Femur (tissue), 1 donor: Measurements from ENCODE around the gene NFIL3.
"Not testable (repeated sequence)": the region's sequence is repeated elsewhere in the genome, so short reads cannot be mapped to it uniquely, and the experiment has no call there.

Experiments
- DNase-seq: peaks from one replicate; pipeline ENCODE4 v3.0.0-alpha.2; 2017

NFIL3 gene

DNA sequence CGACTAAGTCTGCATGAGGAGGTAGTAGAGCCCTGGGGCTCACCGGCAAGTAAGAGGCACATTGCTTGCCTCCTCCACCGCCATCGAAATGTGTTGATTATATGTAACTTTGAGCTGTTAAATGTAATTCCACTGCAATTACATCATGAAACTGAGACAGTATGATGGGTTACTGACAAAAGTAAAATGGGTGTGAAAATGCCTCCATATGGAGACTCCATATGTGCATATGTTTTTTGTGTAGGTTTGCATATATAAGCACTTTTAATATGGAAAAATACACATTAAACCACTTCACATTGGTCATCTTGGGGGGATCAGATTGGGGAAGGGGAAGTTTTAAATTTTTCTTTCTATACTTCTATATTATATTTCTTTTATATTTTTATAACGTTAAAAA, 29.8 kb downstream of the NFIL3 start:
- DNase-seq, result no peak

DNA sequence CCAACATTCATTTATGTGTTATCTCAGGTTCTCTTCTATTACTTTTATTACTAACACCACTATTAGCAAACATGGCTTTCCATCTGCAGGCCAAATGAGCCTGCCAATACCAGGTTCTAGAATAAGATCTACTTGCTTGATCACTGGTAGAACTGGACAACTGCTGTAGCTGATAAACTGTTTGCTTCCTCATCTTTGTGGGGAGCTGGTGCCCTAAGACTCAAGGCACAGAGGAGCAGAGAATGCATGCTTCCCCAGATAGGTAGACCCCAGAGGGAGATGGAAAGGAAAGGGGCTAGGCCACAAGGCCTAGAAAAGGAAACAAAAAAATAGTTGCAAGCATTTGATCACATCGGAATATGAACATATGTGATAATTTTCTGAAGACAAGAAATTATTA, 31.2 kb downstream of the NFIL3 start:
- DNase-seq, result no peak

- no peak for DNase-seq
Measured at GRCh38 chr9:91391818-91392217, 31.8 kb downstream of the NFIL3 start.

- no peak for DNase-seq
Measured at GRCh38 chr9:91391412-91391811, 32.2 kb downstream of the NFIL3 start.

- DNase-seq, result not testable (repeated sequence)
Measured at GRCh38 chr9:91389686-91390085, 33.9 kb downstream of the NFIL3 start.

DNA sequence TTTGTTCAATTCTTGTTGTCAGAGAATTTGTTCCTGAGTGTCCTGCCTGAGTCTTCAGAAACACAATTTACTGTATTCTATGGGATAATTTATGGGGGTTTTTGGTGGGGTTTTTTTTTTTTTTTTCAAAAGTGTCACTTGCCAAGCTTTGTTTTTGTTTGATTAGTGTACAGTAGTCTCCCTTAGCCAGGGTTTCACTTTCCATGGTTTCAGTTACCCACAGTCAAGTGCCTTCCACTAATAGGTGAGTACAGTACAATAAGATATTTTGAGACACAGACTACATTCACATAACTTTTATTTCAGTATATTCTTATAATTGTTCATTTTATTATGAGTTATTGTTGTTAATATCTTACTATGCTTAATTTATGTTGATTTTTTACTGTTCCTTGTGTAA, 36.9 kb downstream of the NFIL3 start:
- no peak for DNase-seq

DNA sequence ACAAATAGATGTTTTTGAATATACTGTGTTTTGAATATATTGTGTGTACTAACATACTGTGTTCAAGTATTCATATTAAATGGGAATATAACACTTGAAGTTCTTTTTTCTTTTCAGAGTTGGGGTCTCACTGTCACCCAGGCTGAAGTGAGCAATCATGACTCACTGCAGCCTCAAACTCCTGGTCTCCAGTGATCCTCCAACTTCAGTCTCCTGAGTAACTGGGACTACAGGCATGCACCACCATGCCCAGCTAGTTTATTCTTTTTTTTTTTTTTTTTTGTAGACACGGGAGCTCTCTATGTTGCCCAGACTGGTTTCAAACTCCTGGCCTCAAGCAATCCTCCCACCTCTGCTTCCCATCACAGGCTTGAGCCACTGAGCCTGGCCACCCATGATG, 38.7 kb downstream of the NFIL3 start:
- DNase-seq, result no peak

DNA sequence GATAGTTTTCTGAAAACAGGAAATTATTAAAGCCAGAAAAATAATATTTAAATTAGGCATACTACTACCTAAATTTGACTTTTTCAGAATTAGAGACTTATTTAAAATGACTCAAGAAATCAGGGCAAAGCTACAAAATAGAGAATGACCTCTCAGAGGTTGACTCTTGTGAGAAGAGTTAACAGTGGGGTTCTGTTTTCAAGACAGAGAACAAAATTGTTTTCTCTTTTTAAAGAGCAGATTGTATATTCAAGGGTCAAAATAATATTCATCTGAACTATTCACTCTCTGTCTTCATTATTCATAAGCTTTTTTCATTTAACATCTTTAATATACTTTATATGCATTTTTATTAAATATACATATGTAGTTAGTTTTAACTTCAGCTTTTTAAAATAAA, 40.1 kb downstream of the NFIL3 start:
- DNase-seq, result no peak

DNA sequence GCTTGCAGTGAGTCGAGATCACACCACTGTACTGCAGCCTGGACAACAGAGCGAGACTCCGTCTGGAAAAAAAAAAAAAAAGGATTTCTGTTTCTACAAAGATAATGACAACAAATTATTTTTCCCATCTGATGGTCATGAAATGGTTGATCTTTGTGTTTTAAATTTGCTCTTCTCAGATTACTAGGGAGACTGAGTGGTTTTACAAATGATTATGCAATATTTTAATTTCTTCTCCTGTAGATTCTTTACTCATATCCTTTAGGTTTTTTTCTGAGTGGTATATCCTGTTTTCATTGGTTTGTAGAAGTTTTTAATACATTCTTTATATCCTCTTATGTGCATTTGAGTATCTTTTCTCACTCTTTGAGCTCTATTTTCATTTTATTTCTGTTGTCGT, 41.3 kb downstream of the NFIL3 start:
- DNase-seq, result no peak

GRCh38 chr9:91379426-91379825, 44.2 kb downstream of the NFIL3 start:
- no peak for DNase-seq

- DNase-seq, result no peak
Measured at GRCh38 chr9:91378695-91379127, 44.9 kb downstream of the NFIL3 start.

- DNase-seq, result not testable (repeated sequence)
Measured at GRCh38 chr9:91378054-91378453, 45.6 kb downstream of the NFIL3 start.

DNA sequence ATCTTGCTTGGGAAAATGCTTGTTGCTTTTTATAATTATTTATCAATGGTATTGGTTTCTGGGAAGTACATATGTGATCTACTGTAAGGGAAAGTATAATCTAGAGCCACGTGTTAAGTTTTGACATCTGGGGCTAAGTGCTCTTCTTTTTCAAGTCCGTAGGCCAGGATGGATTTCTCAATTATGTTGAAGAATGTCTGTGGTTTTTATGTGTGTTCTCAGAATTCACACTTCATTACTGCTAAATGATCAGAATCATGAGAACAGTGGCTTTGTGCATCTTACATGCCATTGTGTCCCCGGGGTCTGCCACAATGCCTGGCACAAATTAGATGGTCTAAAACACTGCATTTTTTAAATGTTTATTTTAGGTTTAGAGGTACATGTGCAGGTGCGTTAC, 47.4 kb downstream of the NFIL3 start:
- no peak for DNase-seq

- DNase-seq, result no peak
Measured at GRCh38 chr9:91374939-91375338, 48.7 kb downstream of the NFIL3 start.

DNA sequence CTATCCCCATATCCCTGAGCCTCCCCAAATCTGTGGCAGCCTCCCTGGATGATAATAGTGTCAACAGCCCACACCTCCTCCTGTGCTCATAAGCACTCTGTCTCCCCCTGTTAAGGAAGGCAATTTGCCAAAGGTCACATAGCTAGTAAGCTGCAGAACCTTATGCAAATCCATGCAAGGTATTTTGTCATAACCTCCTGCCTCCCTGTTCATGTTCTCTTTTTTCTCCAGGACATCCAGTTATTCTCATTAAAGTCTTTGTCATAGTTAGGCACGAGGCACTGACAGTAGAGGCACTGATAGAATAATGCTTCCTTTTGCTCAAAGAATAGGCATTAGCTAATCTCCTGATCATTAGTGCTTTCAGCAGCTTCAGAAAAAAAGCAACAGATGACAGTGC, 51.7 kb downstream of the NFIL3 start:
- no peak for DNase-seq

GRCh38 chr9:91370006-91370405, 53.6 kb downstream of the NFIL3 start:
- not testable (repeated sequence) for DNase-seq

DNA sequence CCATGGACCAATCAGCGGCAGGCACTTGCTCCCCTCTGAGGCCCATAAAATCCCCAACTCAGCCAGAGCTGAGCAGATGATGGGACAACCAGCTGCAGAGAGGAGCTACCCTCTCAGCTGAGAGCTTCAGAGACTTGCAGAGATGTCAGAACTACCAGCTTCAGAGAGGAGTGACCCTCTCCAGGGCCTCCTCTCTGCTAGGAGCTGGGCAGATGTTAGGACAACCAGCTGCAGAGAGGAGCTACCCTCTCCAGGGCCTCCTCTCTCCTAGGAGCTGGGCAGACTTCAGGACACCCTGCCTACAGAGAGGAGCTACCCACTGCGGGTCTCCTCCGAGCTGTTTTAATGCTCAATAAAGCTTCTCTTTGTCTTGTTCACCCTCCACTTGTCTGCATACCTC, 58.9 kb downstream of the NFIL3 start:
- DNase-seq, result no peak

DNA sequence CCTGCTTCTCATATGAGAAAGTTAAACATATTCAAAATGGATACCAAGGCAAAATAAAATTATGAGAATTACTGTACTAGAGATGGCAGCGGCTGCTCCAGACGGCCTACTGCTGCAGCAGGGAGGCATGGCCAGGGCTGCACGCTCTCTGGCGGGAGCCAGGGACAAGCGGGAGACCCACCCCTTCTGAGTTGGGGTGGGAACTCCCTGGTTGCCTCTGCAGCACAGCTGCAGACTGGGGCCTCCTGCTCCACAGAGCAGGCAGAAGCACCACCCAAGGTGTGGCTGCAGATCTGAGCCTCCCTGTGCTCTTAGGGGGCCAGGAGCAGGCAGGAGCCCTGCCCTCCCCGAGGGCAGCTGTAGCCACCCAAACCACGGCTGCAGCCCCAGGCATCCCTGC, 59.6 kb downstream of the NFIL3 start:
- no peak for DNase-seq

- DNase-seq, result no peak
Measured at GRCh38 chr9:91362051-91362611, 61.5 kb downstream of the NFIL3 start.

- peak; percentile 90 for DNase-seq
Measured at GRCh38 chr9:91361291-91362050, 62.2 kb downstream of the NFIL3 start, which contains the start of gene AUH. AUH (minus strand) TSS chr9:91361918; CDS start chr9:91361889, 29 bp downstream.

DNA sequence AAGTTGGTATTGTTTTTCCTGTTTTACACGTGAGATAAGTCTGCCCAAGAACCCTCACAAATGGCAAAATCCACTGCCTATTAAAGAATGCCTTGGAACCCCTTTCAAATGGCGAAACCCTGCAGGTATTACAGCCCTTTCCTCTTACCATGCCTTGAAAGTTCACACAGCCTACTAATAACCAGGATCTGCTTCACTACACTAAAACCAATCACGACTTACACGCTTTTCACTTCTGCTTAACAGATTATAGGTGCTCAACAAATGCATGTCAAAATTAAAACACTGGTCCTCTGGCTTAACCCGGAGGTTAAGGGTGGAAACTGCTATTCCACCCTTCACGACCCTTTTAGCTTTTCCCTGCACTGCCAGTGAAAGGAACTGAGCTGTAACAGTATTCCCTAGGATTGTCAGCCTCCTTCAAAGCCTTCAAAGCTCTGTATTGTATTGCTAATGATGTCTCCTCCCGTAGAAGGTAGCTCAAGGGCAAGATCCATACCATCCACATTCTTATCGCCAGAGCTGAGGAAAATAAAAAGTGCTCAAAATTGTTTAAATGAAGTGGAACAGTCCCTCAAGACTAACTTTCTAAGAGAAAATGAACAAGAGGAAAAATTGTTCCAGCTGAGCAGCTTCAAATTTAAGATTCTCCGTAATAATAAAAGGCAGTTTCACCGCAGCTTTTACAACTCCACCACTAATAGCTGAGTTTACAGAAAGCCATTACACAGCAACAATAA, 62.9 kb downstream of the NFIL3 start:
- DNase-seq, result no peak

DNA sequence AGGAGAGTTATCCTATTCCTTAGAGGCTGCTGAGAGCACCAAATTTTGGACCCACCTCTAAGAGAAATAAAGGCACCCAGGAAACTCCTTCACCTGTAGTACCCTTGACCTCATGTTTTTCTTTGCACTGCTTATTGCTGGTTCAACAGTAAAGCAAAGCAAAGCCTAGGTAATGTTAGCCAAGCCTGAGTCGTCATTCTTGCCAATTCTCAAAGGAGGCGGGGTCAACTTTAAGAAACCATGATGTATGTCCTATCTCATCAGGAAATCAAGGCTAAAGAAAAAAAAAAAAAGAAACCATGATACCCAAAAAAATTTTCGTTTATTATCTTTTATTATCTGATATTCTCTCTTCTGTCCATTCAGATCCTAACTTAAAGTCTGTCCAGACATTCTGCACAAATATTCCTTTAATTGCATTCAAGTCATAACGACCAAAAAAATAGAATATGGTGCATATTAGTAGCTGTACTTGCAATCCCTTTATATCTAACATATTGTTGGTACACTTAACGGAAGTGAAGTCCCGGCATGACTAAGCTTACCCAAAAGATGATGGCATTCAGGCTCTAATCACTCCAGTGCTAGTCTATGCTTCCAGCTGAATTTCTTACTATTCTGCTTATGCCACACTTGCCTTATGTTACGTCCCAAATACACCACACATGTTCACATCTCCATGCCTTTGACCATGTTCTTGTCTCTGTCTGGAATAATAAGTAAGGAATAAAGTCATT, 63.7 kb downstream of the NFIL3 start:
- no peak for DNase-seq

- no peak for DNase-seq
Measured at GRCh38 chr9:91359083-91359482, 64.5 kb downstream of the NFIL3 start.
